HepG2 (cell line): ENCODE results near the gene HNRNPH2. TPM values are rescaled to one million over a fixed set of nuclear protein-coding genes. Genes with fewer than 3 reads are reported as not detected.
A peak's percentile ranks its signal among the peaks of the same experiment; 100 is the strongest.

Experiments
- ARNT2 ChIP-seq: sonication (generic); formaldehyde crosslinking; IDR thresholded peaks from 2 replicates; pipeline ENCODE4 v1.8.0; 2022; ENCODE audit warnings: mild to moderate bottlenecking, low read depth, missing genetic modification reagents, moderate library complexity
- ATM ChIP-seq: fragments of 450-650 bp; IDR thresholded peaks from 2 replicates; pipeline ENCODE4 v1.7.1; 2017; ENCODE audit warnings: mild to moderate bottlenecking, borderline replicate concordance
- CC2D1A ChIP-seq: sonication (generic); formaldehyde crosslinking; IDR thresholded peaks from 2 replicates; pipeline ENCODE4 v1.8.1; 2023; ENCODE audit warnings: mild to moderate bottlenecking, missing genetic modification reagents
- DR1 ChIP-seq: sonication (generic); formaldehyde crosslinking; IDR thresholded peaks from 2 replicates; pipeline ENCODE4 v1.8.0; 2021; ENCODE audit warnings: mild to moderate bottlenecking, missing genetic modification reagents, inconsistent platforms
- GZF1 ChIP-seq: sonication (generic); formaldehyde crosslinking; IDR thresholded peaks from 2 replicates; pipeline ENCODE4 v1.5.1; 2020; ENCODE audit warnings: mild to moderate bottlenecking, missing genetic modification reagents
- HMG20B ChIP-seq: conservative IDR thresholded peaks from 2 replicates; pipeline ENCODE4 v1.6.1; 2016; ENCODE audit warnings: missing genetic modification reagents, missing compliant biosample characterization
- MED1 ChIP-seq: sonication (generic); formaldehyde crosslinking; IDR thresholded peaks from 2 replicates; pipeline ENCODE4 v1.4.0; 2020; ENCODE audit warnings: missing genetic modification reagents
- MIER2 ChIP-seq: IDR thresholded peaks from 2 replicates; pipeline ENCODE4 v1.6.1; 2016; ENCODE audit warnings: missing biosample characterization, missing genetic modification reagents
- NAIF1 ChIP-seq: sonication (generic); formaldehyde crosslinking; IDR thresholded peaks from 2 replicates; pipeline ENCODE4 v1.5.0; 2020; ENCODE audit warnings: mild to moderate bottlenecking, missing genetic modification reagents, borderline replicate concordance
- NR2F2 ChIP-seq: IDR thresholded peaks from 2 replicates; pipeline ENCODE4 v1.6.1; 2012; ENCODE audit warnings: low read depth, inconsistent platforms, borderline replicate concordance
- PHF8 ChIP-seq: sonication (generic); formaldehyde crosslinking; IDR thresholded peaks from 2 replicates; pipeline ENCODE4 v1.5.0; 2020; ENCODE audit warnings: missing genetic modification reagents
- SMAD3 ChIP-seq: sonication (generic); formaldehyde crosslinking; IDR thresholded peaks from 2 replicates; pipeline ENCODE4 v1.4.0; 2020; ENCODE audit warnings: missing genetic modification reagents
- SMARCE1 ChIP-seq: fragments of 450-650 bp; IDR thresholded peaks from 2 replicates; pipeline ENCODE4 v1.6.1; 2017; ENCODE audit warnings: borderline replicate concordance
- SP1 ChIP-seq, 2 experiments: fragments of 450-650 bp in 1 of 2; sonication (generic) in 1 of 2; formaldehyde crosslinking in 1 of 2; IDR thresholded peaks; 2 replicates each; pipeline versions ENCODE4 v1.4.0 to v1.6.1; 2016 to 2020; ENCODE audit warnings: missing genetic modification reagents in 1 of 2
- THYN1 ChIP-seq: sonication (generic); formaldehyde crosslinking; IDR thresholded peaks from 2 replicates; pipeline ENCODE4 v1.8.1; 2023; ENCODE audit warnings: low read depth, mild to moderate bottlenecking, moderate library complexity, missing genetic modification reagents, borderline replicate concordance
- ZBTB8A ChIP-seq: sonication (generic); formaldehyde crosslinking; IDR thresholded peaks from 2 replicates; pipeline ENCODE4 v1.4.0; 2020; ENCODE audit warnings: mild to moderate bottlenecking, low read depth, missing genetic modification reagents, borderline replicate concordance
- ZFP90 ChIP-seq: sonication (generic); formaldehyde crosslinking; IDR thresholded peaks from 2 replicates; pipeline ENCODE4 v1.8.0; 2022; ENCODE audit warnings: missing genetic modification reagents, mild to moderate bottlenecking, inconsistent platforms, borderline replicate concordance
- ZNF253 ChIP-seq: sonication (generic); formaldehyde crosslinking; IDR thresholded peaks from 2 replicates; pipeline ENCODE4 v1.8.0; 2022; ENCODE audit warnings: mild to moderate bottlenecking, missing genetic modification reagents, borderline replicate concordance
- ZNF34 ChIP-seq: sonication (generic); formaldehyde crosslinking; IDR thresholded peaks from 2 replicates; pipeline ENCODE4 v1.4.0; 2020; ENCODE audit warnings: mild to moderate bottlenecking, missing genetic modification reagents, borderline replicate concordance
- ZNF556 ChIP-seq: sonication (generic); formaldehyde crosslinking; IDR thresholded peaks from 2 replicates; pipeline ENCODE4 v1.4.0; 2020; ENCODE audit warnings: mild to moderate bottlenecking, missing genetic modification reagents, borderline replicate concordance
- ZNF564 ChIP-seq: sonication (generic); formaldehyde crosslinking; IDR thresholded peaks from 2 replicates; pipeline ENCODE4 v1.8.1; 2023; ENCODE audit warnings: mild to moderate bottlenecking, missing genetic modification reagents
- ZNF615 ChIP-seq: sonication (generic); formaldehyde crosslinking; IDR thresholded peaks from 2 replicates; pipeline ENCODE4 v1.5.0; 2020; ENCODE audit warnings: mild to moderate bottlenecking, missing genetic modification reagents, borderline replicate concordance
- ZNF724P ChIP-seq: sonication (generic); formaldehyde crosslinking; IDR thresholded peaks from 2 replicates; pipeline ENCODE4 v1.8.0; 2022; ENCODE audit warnings: missing genetic modification reagents, borderline replicate concordance
- polyA plus RNA-seq, 8 experiments: library from polyadenylated mRNA; depleted of rRNA in 3 of 8; stranded (reverse) in 7 of 8; unstranded in 1 of 8; fragments of >200 nt; fragmentation: Illumina TruSeq in 4 of 8; extraction: Trizol in 4 of 8; gene quantifications; 2 replicates each; pipeline versions ENCODE4 v1.2.1 to v1.2.3, GENCODE V29; 2011 to 2016; ENCODE audit warnings: low read depth in 4 of 8, missing spikeins in 1 of 8, mixed read lengths in 1 of 8; ENCODE audit not compliant: insufficient read depth in 1 of 8
- total RNA-seq, 5 experiments: library from RNA; depleted of rRNA; stranded (reverse); fragments of >200 nt; fragmentation: Illumina TruSeq; extraction: Trizol; gene quantifications; 2 replicates each; pipeline ENCODE4 v1.2.3, GENCODE V29; 2016; ENCODE audit warnings: low read depth in 1 of 5
- TF ChIP-seq, protein P1 (sequence below): IDR thresholded peaks from 2 replicates; pipeline ENCODE4 v1.6.1; 2012; ENCODE audit warnings: low read depth, low read length, improper control_type of control experiment
- TF ChIP-seq, protein P2 (sequence below), 2 experiments: sonication (generic) in 1 of 2; formaldehyde crosslinking in 1 of 2; IDR thresholded peaks; 2 replicates each; pipeline versions ENCODE4 v1.4.0 to v1.6.1; 2018 to 2020; ENCODE audit warnings: missing genetic modification reagents in 2 of 2, borderline replicate concordance in 1 of 2, low read depth in 1 of 2, mild to moderate bottlenecking in 1 of 2, missing biosample characterization in 1 of 2
- TF ChIP-seq, protein P3 (sequence below): sonication (generic); formaldehyde crosslinking; IDR thresholded peaks from 2 replicates; pipeline ENCODE4 v1.4.0; 2020; ENCODE audit warnings: missing genetic modification reagents, borderline replicate concordance

Gene HNRNPH2
- total and polyA plus RNA-seq, 2 of the 13 experiments (the other 11 are each of a cell fraction or from before 2014, with no cell fraction given): 23.8 to 56.9 TPM

DNA sequence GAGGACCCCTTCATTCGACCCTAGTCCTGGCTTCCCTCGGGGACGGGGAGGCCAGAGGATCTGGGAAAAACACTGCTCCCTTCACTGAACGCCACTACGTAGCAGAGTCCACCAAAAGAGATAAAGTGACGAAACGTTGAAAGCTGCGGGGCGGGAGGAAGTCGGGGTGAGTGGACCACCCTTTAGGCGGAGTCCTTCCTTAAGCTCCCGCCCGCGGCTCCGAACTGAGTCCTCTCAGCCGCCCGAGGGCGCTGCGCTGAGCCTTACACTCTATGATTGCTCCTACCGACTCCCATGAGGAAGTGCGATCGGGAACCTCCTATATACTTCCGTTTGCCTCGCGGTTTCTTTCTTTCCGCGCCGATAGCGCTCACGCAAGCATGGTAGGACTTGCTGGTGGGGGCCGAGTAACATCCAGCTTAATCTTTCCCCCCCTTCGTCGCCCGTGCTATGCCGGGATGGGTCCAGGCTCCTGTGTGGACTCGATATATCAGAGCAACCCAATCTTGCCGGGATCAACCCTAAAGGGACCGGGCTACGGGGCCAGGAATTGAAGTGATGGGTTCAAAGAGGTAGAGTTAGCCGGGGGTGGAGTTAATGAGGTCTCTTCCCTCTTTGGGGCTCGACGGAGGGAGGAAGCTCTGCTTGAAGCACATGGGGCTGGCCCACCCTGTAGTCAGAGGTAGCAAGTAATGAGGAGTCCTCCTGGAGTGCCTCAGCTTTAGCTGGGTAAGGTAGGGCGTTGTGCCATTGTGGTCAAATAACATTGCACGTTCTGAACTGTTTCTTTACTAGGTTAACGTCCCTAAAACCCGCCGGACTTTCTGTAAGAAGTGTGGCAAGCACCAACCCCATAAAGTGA is 17.1 kb upstream of the HNRNPH2 start, which contains the start of gene RPL36A (continued):
- TF ChIP-seq, protein P1, sequence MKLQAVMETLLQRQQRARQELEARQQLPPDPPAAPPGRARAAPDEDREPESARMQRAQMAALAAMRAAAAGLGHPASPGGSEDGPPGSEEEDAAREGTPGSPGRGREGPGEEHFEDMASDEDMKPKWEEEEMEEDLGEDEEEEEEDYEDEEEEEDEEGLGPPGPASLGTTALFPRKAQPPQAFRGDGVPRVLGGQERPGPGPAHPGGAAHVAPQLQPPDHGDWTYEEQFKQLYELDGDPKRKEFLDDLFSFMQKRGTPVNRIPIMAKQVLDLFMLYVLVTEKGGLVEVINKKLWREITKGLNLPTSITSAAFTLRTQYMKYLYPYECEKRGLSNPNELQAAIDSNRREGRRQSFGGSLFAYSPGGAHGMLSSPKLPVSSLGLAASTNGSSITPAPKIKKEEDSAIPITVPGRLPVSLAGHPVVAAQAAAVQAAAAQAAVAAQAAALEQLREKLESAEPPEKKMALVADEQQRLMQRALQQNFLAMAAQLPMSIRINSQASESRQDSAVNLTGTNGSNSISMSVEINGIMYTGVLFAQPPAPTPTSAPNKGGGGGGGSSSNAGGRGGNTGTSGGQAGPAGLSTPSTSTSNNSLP: no peak
- TF ChIP-seq THYN1 (CRISPR knock-in tag) (no peak), SP1 (IDR thresholded peaks at IDR 0.05) (no peak), SP1 (CRISPR knock-in tag; IDR thresholded peaks at IDR 0.05) (no peak), ZBTB8A (CRISPR knock-in tag) (no peak), DR1 (CRISPR knock-in tag) (peak; percentile 75), CC2D1A (CRISPR knock-in tag) (no peak), ZNF253 (no peak), GZF1 (no peak), SMAD3 (CRISPR knock-in tag) (no peak), ARNT2 (no peak), ZFP90 (CRISPR knock-in tag) (no peak), ZNF615 (CRISPR knock-in tag) (no peak), ZNF724P (0 out of 2 replicates have a peak, but pooled peaks have one; percentile 24), SMARCE1 (no peak), ZNF564 (CRISPR knock-in tag) (no peak), ZNF556 (CRISPR knock-in tag) (no peak), MED1 (CRISPR knock-in tag) (peak; percentile 59), ZNF34 (CRISPR knock-in tag) (no peak), NR2F2 (no peak), ATM (no peak), MIER2 (CRISPR knock-in tag) (no peak), PHF8 (CRISPR knock-in tag) (peak; percentile 75), NAIF1 (CRISPR knock-in tag) (no peak), HMG20B (CRISPR knock-in tag) (no peak)
- TF ChIP-seq, protein P2, sequence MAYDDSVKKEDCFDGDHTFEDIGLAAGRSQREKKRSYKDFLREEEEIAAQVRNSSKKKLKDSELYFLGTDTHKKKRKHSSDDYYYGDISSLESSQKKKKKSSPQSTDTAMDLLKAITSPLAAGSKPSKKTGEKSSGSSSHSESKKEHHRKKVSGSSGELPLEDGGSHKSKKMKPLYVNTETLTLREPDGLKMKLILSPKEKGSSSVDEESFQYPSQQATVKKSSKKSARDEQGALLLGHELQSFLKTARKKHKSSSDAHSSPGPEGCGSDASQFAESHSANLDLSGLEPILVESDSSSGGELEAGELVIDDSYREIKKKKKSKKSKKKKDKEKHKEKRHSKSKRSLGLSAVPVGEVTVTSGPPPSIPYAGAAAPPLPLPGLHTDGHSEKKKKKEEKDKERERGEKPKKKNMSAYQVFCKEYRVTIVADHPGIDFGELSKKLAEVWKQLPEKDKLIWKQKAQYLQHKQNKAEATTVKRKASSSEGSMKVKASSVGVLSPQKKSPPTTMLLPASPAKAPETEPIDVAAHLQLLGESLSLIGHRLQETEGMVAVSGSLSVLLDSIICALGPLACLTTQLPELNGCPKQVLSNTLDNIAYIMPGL (CRISPR knock-in tag; IDR thresholded peaks at IDR 0.05; ENCODE audit: borderline replicate concordance in 1 of 2, low read depth in 1 of 2): peak in 1 of 2 experiments; percentile 84; a peak in 3 of 4 replicates
- TF ChIP-seq, protein P3, sequence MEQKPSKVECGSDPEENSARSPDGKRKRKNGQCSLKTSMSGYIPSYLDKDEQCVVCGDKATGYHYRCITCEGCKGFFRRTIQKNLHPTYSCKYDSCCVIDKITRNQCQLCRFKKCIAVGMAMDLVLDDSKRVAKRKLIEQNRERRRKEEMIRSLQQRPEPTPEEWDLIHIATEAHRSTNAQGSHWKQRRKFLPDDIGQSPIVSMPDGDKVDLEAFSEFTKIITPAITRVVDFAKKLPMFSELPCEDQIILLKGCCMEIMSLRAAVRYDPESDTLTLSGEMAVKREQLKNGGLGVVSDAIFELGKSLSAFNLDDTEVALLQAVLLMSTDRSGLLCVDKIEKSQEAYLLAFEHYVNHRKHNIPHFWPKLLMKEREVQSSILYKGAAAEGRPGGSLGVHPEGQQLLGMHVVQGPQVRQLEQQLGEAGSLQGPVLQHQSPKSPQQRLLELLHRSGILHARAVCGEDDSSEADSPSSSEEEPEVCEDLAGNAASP (CRISPR knock-in tag): no peak
